ENCODE data around the gene PACSIN2. TPM values are rescaled to one million over a fixed set of nuclear protein-coding genes. Genes with fewer than 3 reads are reported as not detected.

Gene PACSIN2
- total and polyA plus RNA-seq, 2 of the 13 experiments (the other 11 are each of a cell fraction or from before 2014, with no cell fraction given), result 54.1 to 68.8 TPM

DNA sequence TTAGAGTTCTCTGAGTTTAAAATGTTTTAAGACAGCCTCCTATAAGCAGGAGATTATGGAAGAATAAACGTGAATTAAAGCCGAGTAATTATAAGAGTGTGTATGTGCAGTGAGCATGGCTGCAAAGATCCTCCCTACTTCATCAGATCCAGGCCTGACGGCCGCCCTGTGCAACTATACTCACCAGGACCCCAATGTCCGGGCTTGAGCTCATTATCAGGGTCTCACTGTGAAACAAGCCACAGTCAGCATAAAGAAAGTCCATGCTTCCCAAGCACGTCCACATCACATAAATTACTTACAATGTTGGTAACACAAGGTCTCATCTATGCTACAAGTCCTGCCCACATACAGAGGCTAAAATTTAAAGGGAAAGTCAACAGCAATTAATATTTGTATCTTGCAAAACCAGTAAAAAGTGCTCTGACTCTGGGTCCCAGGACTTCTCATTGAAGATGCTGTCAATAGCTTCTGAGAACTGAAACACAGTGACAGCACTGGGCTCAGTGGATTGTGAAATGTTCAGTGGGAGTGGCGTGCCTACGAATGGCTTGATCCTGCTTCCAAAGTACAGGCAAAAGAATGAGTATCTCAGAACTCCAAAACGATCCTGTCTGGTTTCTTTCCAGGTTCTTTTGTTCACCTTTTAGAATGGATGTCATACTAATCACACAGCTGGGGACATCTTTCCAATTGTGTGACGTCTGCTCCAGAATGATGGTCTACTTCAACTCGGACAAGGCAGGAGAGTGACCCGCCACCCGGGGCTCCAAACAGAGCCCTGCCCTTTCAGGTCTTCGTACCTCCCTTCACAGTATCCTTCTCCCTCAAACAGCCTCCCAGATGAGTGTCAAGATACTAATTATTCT is 85.7 kb downstream of the PACSIN2 start (continued):
- TF ChIP-seq, protein P1, sequence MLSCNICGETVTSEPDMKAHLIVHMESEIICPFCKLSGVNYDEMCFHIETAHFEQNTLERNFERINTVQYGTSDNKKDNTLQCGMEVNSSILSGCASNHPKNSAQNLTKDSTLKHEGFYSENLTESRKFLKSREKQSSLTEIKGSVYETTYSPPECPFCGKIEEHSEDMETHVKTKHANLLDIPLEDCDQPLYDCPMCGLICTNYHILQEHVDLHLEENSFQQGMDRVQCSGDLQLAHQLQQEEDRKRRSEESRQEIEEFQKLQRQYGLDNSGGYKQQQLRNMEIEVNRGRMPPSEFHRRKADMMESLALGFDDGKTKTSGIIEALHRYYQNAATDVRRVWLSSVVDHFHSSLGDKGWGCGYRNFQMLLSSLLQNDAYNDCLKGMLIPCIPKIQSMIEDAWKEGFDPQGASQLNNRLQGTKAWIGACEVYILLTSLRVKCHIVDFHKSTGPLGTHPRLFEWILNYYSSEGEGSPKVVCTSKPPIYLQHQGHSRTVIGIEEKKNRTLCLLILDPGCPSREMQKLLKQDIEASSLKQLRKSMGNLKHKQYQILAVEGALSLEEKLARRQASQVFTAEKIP (CRISPR knock-in tag; IDR thresholded peaks at IDR 0.05; ENCODE audit: borderline replicate concordance), result no peak
- TF ChIP-seq GPN1 (CRISPR knock-in tag; IDR thresholded peaks at IDR 0.05; ENCODE audit: borderline replicate concordance) (no peak), POLR2A (IDR thresholded peaks at IDR 0.05; ENCODE audit: insufficient read depth in 1 of 2, low read depth in 2 of 2, low read length in 2 of 2) (no peak), ZFAT (CRISPR knock-in tag; conservative IDR thresholded peaks at IDR 0.05) (no peak), FOXA1 (IDR thresholded peaks at IDR 0.05) (no peak), FOXA1 (CRISPR knock-in tag; IDR thresholded peaks at IDR 0.05) (0 out of 2 replicates have a peak, but pooled peaks have one; percentile 26), MYC (CRISPR knock-in tag; IDR thresholded peaks at IDR 0.05; ENCODE audit: borderline replicate concordance) (no peak), ZNF549 (CRISPR knock-in tag; IDR thresholded peaks at IDR 0.05) (peak; percentile 67; the same call in 1 of the 2 replicates), ZNF552 (CRISPR knock-in tag; IDR thresholded peaks at IDR 0.05; ENCODE audit: borderline replicate concordance) (no peak), LCORL (IDR thresholded peaks at IDR 0.05) (no peak), LCORL (CRISPR knock-in tag; IDR thresholded peaks at IDR 0.05) (0 out of 2 replicates have a peak, but pooled peaks have one; percentile 17), POGZ (CRISPR knock-in tag; IDR thresholded peaks at IDR 0.05) (no peak), ZNF510 (CRISPR knock-in tag; IDR thresholded peaks at IDR 0.05; ENCODE audit: low read depth) (no peak; the same call in 1 of the 2 replicates), HNF4G (IDR thresholded peaks at IDR 0.05; ENCODE audit: borderline replicate concordance, low read depth, low read length) (peak; percentile 51; the same call in 1 of the 2 replicates), HNF4G (CRISPR knock-in tag; IDR thresholded peaks at IDR 0.05; ENCODE audit: borderline replicate concordance, low read depth) (no peak), SMARCE1 (IDR thresholded peaks at IDR 0.05; ENCODE audit: borderline replicate concordance) (no peak), ZNF329 (CRISPR knock-in tag; IDR thresholded peaks at IDR 0.05; ENCODE audit: low read depth) (no peak), TAF1 (CRISPR knock-in tag; IDR thresholded peaks at IDR 0.05) (no peak), ARID2 (CRISPR knock-in tag; IDR thresholded peaks at IDR 0.05; ENCODE audit: borderline replicate concordance) (peak; percentile 67; the same call in 1 of the 2 replicates), FOXP1 (IDR thresholded peaks at IDR 0.05) (no peak), FOXP1 (CRISPR knock-in tag; IDR thresholded peaks at IDR 0.05) (no peak), ZFP36L2 (CRISPR knock-in tag; IDR thresholded peaks at IDR 0.05) (no peak), ZNF780A (CRISPR knock-in tag; IDR thresholded peaks at IDR 0.05) (no peak), SOX13 (IDR thresholded peaks at IDR 0.05) (no peak), SOX13 (CRISPR knock-in tag; conservative IDR thresholded peaks at IDR 0.05 in 1 of 2, IDR thresholded peaks at IDR 0.05 in 1 of 2) (peak in 1 of 2 experiments; percentile 40; a peak in 2 of 4 replicates), ZNF331 (CRISPR knock-in tag; IDR thresholded peaks at IDR 0.05) (0 out of 2 replicates have a peak, but pooled peaks have one; percentile 35), TGIF2 (CRISPR knock-in tag; IDR thresholded peaks at IDR 0.05) (peak; percentile 86; the same call in 1 of the 2 replicates)
- TF ChIP-seq, protein P2, sequence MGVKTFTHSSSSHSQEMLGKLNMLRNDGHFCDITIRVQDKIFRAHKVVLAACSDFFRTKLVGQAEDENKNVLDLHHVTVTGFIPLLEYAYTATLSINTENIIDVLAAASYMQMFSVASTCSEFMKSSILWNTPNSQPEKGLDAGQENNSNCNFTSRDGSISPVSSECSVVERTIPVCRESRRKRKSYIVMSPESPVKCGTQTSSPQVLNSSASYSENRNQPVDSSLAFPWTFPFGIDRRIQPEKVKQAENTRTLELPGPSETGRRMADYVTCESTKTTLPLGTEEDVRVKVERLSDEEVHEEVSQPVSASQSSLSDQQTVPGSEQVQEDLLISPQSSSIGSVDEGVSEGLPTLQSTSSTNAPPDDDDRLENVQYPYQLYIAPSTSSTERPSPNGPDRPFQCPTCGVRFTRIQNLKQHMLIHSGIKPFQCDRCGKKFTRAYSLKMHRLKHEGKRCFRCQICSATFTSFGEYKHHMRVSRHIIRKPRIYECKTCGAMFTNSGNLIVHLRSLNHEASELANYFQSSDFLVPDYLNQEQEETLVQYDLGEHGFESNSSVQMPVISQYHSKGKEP (CRISPR knock-in tag; IDR thresholded peaks at IDR 0.05), result no peak
- TF ChIP-seq, protein P3, sequence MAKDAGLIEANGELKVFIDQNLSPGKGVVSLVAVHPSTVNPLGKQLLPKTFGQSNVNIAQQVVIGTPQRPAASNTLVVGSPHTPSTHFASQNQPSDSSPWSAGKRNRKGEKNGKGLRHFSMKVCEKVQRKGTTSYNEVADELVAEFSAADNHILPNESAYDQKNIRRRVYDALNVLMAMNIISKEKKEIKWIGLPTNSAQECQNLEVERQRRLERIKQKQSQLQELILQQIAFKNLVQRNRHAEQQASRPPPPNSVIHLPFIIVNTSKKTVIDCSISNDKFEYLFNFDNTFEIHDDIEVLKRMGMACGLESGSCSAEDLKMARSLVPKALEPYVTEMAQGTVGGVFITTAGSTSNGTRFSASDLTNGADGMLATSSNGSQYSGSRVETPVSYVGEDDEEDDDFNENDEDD (CRISPR knock-in tag; IDR thresholded peaks at IDR 0.05; ENCODE audit: borderline replicate concordance), result no peak
